Activated T-cell treated with anti-CD3 and anti-CD28 coated beads, Interleukin-2, amount 50 U/mL, for 4 hours (primary cell): ENCODE measurements around the gene NUDT3. TPM values are rescaled to one million over a fixed set of nuclear protein-coding genes. Genes with fewer than 3 reads are reported as not detected.
"Not testable (repeated sequence)": the region's sequence is repeated elsewhere in the genome, so short reads cannot be mapped to it uniquely, and the experiment has no call there.

Experiments used
- ATAC-seq, 2 donors: fragments of 200-7000 bp; cut with Tn5 transposase; one replicate each; pipeline ENCODE4 v1.10.0; 2021
- DNase-seq: peaks from one replicate; pipeline ENCODE4 v3.0.0-alpha.2; 2020
- H3K27me3 Mint-ChIP-seq: one replicate; pipeline ENCODE4 v1.8.0; 2021; ENCODE audit warnings: low read depth, mixed read lengths
- H3K36me3 Mint-ChIP-seq: one replicate; pipeline ENCODE4 v1.8.0; 2022; ENCODE audit warnings: mixed read lengths; ENCODE audit not compliant: insufficient read depth
- H3K4me1 Mint-ChIP-seq: one replicate; pipeline ENCODE4 v1.8.0; 2021; ENCODE audit warnings: low read depth, mixed read lengths
- H3K4me3 Mint-ChIP-seq: one replicate; pipeline ENCODE4 v1.8.0; 2021; ENCODE audit warnings: mild to moderate bottlenecking, moderate library complexity, mixed read lengths
- H3K9me3 Mint-ChIP-seq: one replicate; pipeline ENCODE4 v1.8.0; 2021; ENCODE audit warnings: mixed read lengths
- total RNA-seq, 3 donors: library from RNA; stranded (reverse); gene quantifications; one replicate each; pipeline ENCODE4 v1.2.1, GENCODE V29; 2021

NUDT3 gene
- total RNA-seq, 3 donors from 2014 or later, result 26.1 to 28.1 (median 26.2) TPM

DNA sequence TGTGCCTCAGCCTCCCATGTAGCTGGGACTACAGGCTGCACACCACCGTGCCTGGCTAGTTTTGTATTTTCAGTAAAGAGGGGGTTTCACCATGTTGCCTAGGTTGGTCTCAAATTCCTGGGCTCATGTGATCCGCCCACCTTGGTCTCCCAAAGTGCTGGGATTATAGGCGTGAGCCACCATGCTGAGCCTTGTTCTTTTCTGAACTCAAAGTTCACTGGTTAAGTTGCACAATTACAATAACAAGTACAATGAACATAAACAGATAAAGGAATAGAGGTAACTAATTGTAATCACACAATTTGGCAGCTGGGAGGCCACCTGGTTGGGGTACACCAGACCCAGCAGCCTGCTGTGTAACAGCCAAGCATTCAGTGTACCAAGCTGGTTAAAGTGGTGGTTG, 6.7 kb downstream of the NUDT3 start:
- DNase-seq, result no peak
- H3K36me3 Mint-ChIP-seq, result peaks cover 4% of the 10 kb centered on the region
- H3K27me3 Mint-ChIP-seq, result no peaks in the 10 kb centered on the region
- H3K4me1 Mint-ChIP-seq, result peaks cover 27% of the 10 kb centered on the region
- no peaks in the 10 kb centered on the region for H3K9me3 Mint-ChIP-seq
- no peak overlapping the region for H3K4me3 Mint-ChIP-seq
- no peak for ATAC-seq

DNA sequence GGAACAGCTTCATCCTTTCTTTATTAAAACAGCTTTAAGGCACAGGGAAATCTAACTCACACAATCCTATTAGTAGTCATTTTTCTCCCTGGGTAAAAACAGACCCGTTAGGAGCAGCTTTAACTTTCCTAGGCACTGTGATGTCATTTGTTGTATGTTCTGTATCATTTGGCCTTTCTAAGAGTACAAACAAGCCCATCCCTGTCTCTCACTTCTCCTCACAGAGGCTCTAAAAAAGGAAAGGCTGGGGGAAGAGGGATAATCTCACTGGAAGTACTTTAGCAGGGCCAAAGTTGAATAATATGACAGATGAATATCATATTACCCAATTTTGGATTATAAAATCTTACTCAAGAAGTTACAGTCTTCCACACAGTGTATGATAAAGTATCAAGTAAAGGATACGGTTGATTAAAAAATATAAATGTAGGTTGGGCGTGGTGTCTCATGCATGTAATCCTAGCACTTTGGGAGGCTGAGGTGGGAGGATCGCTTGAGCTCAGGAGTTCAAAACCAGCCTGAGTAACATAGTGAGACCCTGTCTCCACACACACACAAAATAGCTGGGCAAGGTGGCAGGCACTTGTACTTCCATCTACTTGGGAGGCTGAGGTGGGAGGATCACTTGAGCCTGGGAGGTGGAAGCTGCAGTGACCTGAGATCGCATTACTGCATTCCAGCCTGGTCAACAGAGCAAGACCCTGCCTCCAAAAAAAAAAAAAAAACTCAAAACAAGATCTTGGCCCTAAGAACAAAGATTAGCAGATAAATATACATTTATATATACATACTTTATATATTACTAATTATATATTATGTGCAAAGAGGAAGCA, 7.9 kb downstream of the NUDT3 start:
- Mint-ChIP-seq H3K4me1 (peaks cover 27% of the 10 kb centered on the region), H3K9me3 (no peaks in the 10 kb centered on the region), H3K4me3 (no peak overlapping the region), H3K27me3 (no peaks in the 10 kb centered on the region), H3K36me3 (peaks cover 4% of the 10 kb centered on the region)
- ATAC-seq (no peak), DNase-seq (no peak)

DNA sequence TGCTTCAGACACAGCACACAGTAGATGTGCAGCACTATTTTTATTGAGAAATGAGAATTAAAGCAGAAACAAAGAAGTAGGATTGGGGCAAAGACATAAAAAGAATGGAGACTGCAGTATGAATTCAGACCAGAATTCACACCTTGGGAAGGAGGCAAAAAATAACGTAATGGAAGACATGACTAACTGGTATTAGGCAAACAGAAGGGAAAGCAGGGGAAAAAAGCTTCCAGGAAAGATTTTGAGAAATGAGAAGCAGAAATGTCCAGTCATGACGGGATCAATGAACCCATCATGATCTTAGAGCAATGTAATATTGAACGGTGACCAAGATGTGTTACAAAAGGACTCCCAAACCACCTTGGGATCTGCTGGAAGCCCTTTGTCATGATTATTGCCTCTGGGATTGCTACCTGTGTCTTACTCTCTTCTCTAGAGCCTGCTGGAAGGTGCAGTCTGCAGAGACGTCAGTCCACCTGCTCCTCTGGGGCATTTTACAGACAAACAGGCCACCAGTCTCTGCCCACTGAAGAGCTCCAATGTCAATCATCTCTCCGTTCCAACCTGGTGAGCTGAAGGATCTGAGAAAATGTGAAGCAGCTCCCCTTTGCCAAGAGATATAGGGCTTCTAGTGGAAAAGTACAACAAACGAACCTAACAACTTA, 8.7 kb downstream of the NUDT3 start:
- Mint-ChIP-seq H3K36me3 (peaks cover 6% of the 10 kb centered on the region), H3K4me1 (peaks cover 23% of the 10 kb centered on the region), H3K27me3 (no peaks in the 10 kb centered on the region), H3K9me3 (no peaks in the 10 kb centered on the region), H3K4me3 (no peak overlapping the region)
- no peak for ATAC-seq
- DNase-seq, result no peak

DNA sequence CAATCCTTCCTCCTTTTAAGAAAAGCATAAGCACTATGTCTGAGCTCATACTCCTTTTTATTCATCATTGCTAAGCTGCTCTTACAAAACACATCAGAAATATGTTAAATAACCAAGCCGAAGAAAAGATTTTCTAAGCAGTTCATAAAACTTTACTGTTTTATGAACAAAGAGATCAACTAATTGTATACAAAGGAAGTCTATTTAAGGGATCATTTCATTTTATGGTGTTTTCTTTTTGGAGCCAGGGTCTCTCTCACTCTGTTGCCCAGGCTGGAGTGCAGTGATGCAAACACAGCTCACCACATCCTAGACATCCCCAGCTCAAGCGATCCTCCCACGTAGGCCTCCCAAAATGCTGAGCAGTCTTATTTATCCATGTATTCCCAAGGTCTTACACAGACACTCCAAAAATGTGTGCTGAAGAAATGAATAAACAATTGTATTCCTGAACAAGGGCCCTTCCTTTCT, 9.3 kb downstream of the NUDT3 start:
- Mint-ChIP-seq H3K9me3 (no peaks in the 10 kb centered on the region), H3K4me1 (peaks cover 21% of the 10 kb centered on the region), H3K27me3 (no peaks in the 10 kb centered on the region), H3K4me3 (no peak overlapping the region), H3K36me3 (peaks cover 8% of the 10 kb centered on the region)
- DNase-seq (no peak), ATAC-seq (no peak)

DNA sequence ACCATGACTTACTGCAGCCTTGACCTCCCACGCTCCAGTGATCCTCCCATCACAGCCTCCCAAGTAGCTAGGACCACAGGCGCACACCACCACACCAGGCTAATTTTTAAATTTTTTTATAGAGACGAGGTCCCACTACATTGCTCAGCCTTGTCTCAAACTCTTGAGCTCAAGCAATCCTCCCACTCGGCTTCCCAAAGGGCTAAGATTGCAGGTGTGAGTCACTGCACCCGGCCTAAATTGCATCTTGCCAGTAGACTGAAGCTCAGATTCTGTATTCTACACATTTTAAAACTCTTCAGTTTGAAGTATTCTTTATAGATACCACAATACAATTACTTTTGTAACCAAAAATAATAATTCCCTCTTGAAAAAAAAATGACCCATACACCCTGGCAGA, 11.4 kb downstream of the NUDT3 start:
- Mint-ChIP-seq H3K4me3 (no peak overlapping the region), H3K9me3 (no peaks in the 10 kb centered on the region)

DNA sequence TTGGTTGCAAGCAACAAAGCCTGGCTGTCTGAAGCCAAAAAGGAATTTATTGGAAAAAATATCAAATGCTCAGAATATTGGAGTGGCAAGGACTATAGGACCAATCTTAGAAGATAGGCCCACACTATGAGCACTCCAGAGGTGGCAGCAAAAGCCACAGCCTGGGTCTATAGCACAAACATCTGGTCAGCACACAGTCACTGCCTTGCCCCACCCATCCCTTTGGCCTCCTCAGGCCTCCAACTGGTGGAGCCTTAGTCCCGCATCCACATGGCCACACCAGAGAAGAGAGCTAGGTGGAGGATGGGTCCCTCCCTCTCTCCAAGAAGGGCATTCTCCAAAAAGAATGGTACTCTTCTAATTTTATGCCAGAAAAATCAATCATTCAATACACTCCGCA, 14.0 kb downstream of the NUDT3 start:
- DNase-seq (no peak), ATAC-seq (no peak)
- Mint-ChIP-seq H3K36me3 (peaks cover 8% of the 10 kb centered on the region), H3K4me1 (peaks cover 10% of the 10 kb centered on the region), H3K27me3 (no peaks in the 10 kb centered on the region), H3K9me3 (no peaks in the 10 kb centered on the region), H3K4me3 (no peak overlapping the region)

More for the DNA sequence above, 11.4 kb downstream of the NUDT3 start:
- Mint-ChIP-seq H3K4me1 (peaks cover 16% of the 10 kb centered on the region), H3K36me3 (peaks cover 10% of the 10 kb centered on the region), H3K27me3 (no peaks in the 10 kb centered on the region)
- ATAC-seq (no peak), DNase-seq (no peak)

DNA sequence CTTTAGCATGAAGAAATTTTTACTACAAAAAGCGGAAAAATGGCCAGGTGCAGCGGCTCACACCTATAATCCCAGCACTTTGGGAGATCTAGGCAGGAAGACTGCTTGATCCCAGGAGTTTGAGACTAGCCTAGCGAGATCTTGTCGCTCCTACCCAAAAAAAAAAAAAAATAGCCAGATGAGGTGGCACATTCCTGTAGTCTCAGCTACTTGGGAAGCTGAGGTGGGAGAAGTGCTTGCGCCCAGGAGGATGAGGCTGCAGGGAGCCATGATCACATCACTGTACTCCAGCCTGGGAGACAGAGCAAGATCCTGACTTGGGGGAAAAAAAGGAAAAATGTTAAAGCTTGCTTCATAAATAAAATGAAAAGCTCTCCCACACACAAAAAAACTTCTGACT, 14.5 kb downstream of the NUDT3 start:
- no peak overlapping the region for H3K4me3 Mint-ChIP-seq
- no peaks in the 10 kb centered on the region for H3K9me3 Mint-ChIP-seq
- peaks cover 10% of the 10 kb centered on the region for H3K4me1 Mint-ChIP-seq
- no peak for DNase-seq
- H3K36me3 Mint-ChIP-seq, result peaks cover 6% of the 10 kb centered on the region
- no peak for ATAC-seq
- H3K27me3 Mint-ChIP-seq, result no peaks in the 10 kb centered on the region

DNA sequence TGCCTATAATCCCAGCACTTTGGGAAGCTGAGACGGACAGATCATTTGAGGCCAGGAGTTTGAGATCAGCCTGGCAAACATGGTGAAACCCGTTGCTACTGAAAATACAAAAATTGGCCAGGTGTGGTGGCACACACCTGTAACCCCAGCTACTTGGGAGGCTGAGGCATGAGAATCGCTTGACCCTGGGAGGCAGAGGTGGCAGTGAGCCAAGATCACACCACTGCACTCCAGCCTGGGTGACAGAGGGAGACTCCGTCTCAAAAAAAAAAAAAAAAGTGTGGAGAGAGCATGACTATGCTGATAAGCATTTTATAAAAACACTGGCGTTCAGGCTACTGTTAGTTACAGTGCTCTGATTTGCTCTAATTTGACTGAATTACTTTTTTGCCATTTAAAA, 14.9 kb downstream of the NUDT3 start:
- not testable (repeated sequence) for H3K27me3 Mint-ChIP-seq, H3K9me3 Mint-ChIP-seq, H3K36me3 Mint-ChIP-seq, H3K4me1 Mint-ChIP-seq, ATAC-seq, H3K4me3 Mint-ChIP-seq, DNase-seq

DNA sequence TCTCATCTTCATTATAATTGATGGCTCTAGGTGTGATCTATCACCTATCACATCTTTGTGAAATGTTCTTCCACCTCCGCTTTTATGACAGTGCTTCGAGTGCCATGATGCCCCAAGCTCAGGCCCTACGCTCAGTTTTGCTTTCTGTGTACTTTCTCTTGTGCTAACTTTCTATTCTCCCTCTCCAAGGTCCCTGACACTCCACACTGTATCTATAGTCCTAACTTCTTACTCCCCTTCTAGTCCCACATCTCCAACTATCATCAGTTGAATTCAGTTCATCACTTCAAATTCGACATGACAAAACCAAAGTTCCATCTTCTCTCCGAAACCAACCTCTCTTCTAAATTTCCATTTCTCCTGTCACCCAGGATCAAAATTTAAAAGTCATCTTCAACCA, 16.6 kb downstream of the NUDT3 start:
- H3K4me1 Mint-ChIP-seq, result peaks cover 10% of the 10 kb centered on the region
- ATAC-seq (no peak), DNase-seq (no peak)
- no peak overlapping the region for H3K4me3 Mint-ChIP-seq
- H3K36me3 Mint-ChIP-seq, result peaks cover 6% of the 10 kb centered on the region
- H3K27me3 Mint-ChIP-seq, result no peaks in the 10 kb centered on the region
- H3K9me3 Mint-ChIP-seq, result no peaks in the 10 kb centered on the region

DNA sequence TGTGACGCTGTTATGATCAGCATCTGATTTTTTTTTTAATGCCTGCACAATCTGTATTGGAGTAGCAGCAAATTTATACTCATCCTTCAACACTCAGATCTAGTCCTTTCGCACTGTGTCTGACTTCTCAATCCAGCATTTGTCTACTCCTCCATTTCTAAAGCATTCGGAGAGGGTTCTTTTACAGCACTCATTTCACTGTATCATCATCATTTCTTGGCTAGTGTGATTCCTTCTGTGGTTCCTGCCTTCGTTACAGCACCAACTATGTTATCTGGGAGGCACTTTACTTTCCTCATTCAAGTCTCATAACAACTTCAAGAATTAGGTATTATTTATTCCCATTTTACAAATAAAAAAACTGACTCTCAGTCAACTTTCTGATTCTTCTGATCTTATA, 18.0 kb downstream of the NUDT3 start:
- no peak overlapping the region for H3K4me3 Mint-ChIP-seq
- no peaks in the 10 kb centered on the region for H3K27me3 Mint-ChIP-seq
- DNase-seq (no peak), ATAC-seq (no peak)
- H3K36me3 Mint-ChIP-seq, result peaks cover 6% of the 10 kb centered on the region
- peaks cover 13% of the 10 kb centered on the region for H3K4me1 Mint-ChIP-seq
- no peaks in the 10 kb centered on the region for H3K9me3 Mint-ChIP-seq

DNA sequence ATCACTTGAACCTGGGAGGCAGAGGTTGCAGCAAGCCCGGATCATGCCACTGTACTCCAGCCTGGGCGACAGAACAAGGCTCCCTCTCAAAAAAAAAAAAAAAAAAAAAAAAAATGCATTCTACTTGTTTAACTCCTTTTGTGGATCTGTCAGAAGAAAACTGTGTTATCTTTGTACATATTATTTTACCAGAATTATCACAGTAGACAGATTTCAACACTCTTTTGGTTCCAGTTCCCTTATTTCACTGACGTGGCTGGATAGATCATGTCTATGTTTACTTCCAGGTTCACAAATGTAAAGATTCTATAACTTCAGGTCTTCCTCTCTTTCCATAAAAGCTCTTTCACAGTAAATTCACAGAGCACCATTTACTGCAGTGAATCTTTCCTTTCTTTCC, 18.4 kb downstream of the NUDT3 start:
- Mint-ChIP-seq H3K27me3 (no peaks in the 10 kb centered on the region), H3K36me3 (peaks cover 6% of the 10 kb centered on the region), H3K9me3 (no peaks in the 10 kb centered on the region), H3K4me1 (peaks cover 16% of the 10 kb centered on the region), H3K4me3 (no peak overlapping the region)
- DNase-seq (no peak), ATAC-seq (no peak)

DNA sequence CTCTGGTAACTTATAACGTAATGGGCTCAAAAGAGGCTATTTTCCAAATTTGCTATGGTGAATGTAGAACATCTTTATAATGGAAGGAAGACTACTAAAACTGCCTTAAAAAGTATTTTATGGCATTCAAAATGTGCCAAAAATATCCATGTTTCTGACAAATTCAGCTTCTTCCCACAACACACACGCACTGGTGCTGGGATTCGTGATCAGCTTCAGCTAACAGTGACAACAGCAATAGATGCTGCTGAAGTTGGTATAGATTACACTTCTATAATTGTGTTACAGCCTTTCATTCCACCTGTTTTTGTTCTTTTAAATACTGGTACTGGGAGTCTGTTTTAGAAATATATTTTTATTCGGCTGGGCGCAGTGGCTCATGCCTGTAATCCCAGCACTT, 19.0 kb downstream of the NUDT3 start:
- no peak overlapping the region for H3K4me3 Mint-ChIP-seq
- ATAC-seq, result no peak
- H3K4me1 Mint-ChIP-seq, result peaks cover 15% of the 10 kb centered on the region
- no peaks in the 10 kb centered on the region for H3K27me3 Mint-ChIP-seq
- DNase-seq, result no peak
- H3K36me3 Mint-ChIP-seq, result peaks cover 3% of the 10 kb centered on the region
- H3K9me3 Mint-ChIP-seq, result no peaks in the 10 kb centered on the region

DNA sequence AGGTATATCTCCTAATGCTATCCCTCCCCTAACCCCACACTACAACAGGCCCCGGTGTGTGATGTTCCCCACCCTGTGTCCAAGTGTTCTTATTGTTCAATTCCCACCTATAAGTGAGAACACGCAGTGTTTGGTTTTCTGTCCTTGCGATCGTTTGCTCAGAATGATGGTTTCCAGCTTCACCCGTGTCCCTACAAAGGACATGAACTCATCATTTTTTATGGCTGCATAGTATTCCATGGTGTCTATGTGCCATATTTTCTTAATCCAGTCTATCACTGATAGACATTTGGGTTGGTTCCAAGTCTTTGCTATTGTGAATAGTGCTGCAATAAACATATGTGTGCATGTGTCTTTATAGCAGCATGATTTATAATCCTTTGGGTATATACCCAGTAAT, 20.6 kb downstream of the NUDT3 start:
- H3K36me3 Mint-ChIP-seq, ATAC-seq, H3K27me3 Mint-ChIP-seq, H3K4me3 Mint-ChIP-seq, DNase-seq, H3K9me3 Mint-ChIP-seq: not testable (repeated sequence)
- H3K4me1 Mint-ChIP-seq, result peaks cover 20% of the 10 kb centered on the region

DNA sequence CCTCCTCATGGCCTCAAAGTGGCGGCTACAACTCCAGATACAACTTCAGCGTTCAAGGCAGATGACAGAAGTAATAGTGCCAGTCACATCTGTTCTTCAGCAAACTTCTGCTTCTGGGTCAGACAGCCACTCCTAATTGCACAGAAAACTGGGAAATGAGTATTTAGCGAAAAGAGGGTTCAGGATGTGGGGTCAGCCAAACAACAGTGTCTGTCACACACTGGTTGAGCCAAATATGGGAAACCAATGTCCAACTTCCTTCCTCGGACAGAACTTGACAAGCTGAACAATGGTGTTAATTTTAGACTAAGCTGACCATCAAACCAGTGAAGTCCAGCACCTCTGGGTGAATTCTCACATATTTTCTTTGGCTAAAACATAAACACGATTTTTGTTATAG, 22.1 kb downstream of the NUDT3 start:
- Mint-ChIP-seq H3K4me1 (peaks cover 23% of the 10 kb centered on the region), H3K36me3 (no peaks in the 10 kb centered on the region)

DNA sequence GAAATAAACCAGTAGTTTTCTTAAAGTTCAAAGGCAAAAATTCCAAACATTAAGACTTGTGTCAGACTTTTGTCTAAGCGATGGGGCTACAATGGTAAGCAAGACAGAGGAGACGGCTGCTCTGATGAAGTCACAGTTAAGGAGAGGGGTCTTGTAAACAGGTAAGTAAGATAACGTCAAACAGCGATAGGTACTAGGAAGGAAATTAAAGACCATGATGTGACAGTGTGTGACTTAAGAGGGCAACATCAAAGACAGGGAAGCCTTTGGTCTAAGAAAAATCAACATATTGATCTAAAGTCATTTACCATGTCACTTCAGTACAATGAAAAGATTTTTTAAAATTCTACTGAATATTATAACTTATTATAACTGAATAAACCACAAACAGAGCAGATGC, 23.1 kb downstream of the NUDT3 start:
- Mint-ChIP-seq H3K4me1 (peaks cover 26% of the 10 kb centered on the region), H3K4me3 (no peak overlapping the region), H3K9me3 (no peaks in the 10 kb centered on the region), H3K27me3 (no peaks in the 10 kb centered on the region), H3K36me3 (no peaks in the 10 kb centered on the region)
- no peak for DNase-seq
- no peak for ATAC-seq

More for the DNA sequence above, 22.1 kb downstream of the NUDT3 start:
- Mint-ChIP-seq H3K9me3 (no peaks in the 10 kb centered on the region), H3K4me3 (no peak overlapping the region), H3K27me3 (no peaks in the 10 kb centered on the region)
- ATAC-seq (no peak), DNase-seq (no peak)
